PC-3 (cell line): Measurements from ENCODE around the gene CLEC2L. TPM values are rescaled to one million over a fixed set of nuclear protein-coding genes. Genes with fewer than 3 reads are reported as not detected.

Source experiments
- ATAC-seq: fragments of 200-7000 bp; cut with Tn5 transposase; 2 replicates; pipeline ENCODE4 v1.9.1; 2020; ENCODE audit warnings: mild to moderate bottlenecking, moderate library complexity
- BruUV-seq: library from RNA; stranded (reverse); fragments of 400-500 nt; replicated peaks from 2 replicates; lab custom pipeline; 2021; lab: Mats Ljungman, UMichigan
- CTCF ChIA-PET: fragments of 300-600 bp; sonication (Branson Sonifier 250); formaldehyde crosslinking; loops from one replicate; lab custom pipeline; 2022; ENCODE audit warnings: antibody characterized with exemption; lab: Charles Lee
- POLR2A ChIA-PET: fragments of 300-600 bp; sonication (Branson Sonifier 250); formaldehyde crosslinking; loops from one replicate; lab custom pipeline; 2022; ENCODE audit warnings: antibody characterized with exemption; ENCODE audit not compliant: unreplicated experiment; lab: Charles Lee
- DNase-seq: peaks from one replicate; pipeline ENCODE4 v3.0.0-alpha.2; 2015
- H2AFZ ChIP-seq: fragments of 300-600 bp; sonication (generic); 2 replicates; pipeline ENCODE4 v1.6.0; 2016; ENCODE audit warnings: antibody characterized with exemption, low read length
- H3F3A ChIP-seq: fragments of 300-600 bp; sonication (generic); one replicate; pipeline ENCODE4 v1.6.0; 2017; ENCODE audit warnings: antibody characterized with exemption, low read length, control low read depth, mild to moderate bottlenecking; ENCODE audit not compliant: unreplicated experiment
- H3K27ac ChIP-seq: fragments of 300-600 bp; sonication (generic); 2 replicates; pipeline ENCODE4 v1.5.1; 2016; ENCODE audit warnings: mild to moderate bottlenecking, low read length
- H3K27me3 ChIP-seq: fragments of 300-600 bp; sonication (generic); 2 replicates; pipeline ENCODE4 v1.6.1; 2016; ENCODE audit warnings: low read length, mixed read lengths
- H3K36me3 ChIP-seq: fragments of 300-600 bp; sonication (generic); 2 replicates; pipeline ENCODE4 v1.6.1; 2016; ENCODE audit warnings: low read depth, mixed run types, low read length, mixed read lengths
- H3K4me1 ChIP-seq: fragments of 300-600 bp; sonication (generic); 2 replicates; pipeline ENCODE4 v1.5.1; 2016; ENCODE audit warnings: low read length; ENCODE audit not compliant: insufficient read depth
- H3K4me2 ChIP-seq: fragments of 300-600 bp; sonication (generic); 2 replicates; pipeline ENCODE4 v1.6.0; 2016; ENCODE audit warnings: low read length
- H3K4me3 ChIP-seq: fragments of 300-600 bp; sonication (generic); 2 replicates; pipeline ENCODE4 v1.5.1; 2016; ENCODE audit warnings: mild to moderate bottlenecking, low read length, mixed read lengths
- H3K79me2 ChIP-seq: fragments of 300-600 bp; sonication (generic); 2 replicates; pipeline ENCODE4 v1.6.1; 2017; ENCODE audit warnings: low read length, mixed read lengths
- H3K9ac ChIP-seq: fragments of 300-600 bp; sonication (generic); 2 replicates; pipeline ENCODE4 v1.6.0; 2016; ENCODE audit warnings: mild to moderate bottlenecking, low read length
- H3K9me2 ChIP-seq: fragments of 300-600 bp; sonication (generic); replicated peaks from 2 replicates; pipeline ENCODE4 v1.6.1; 2016; ENCODE audit warnings: mixed run types, low read length, mixed read lengths
- H3K9me3 ChIP-seq: fragments of 300-600 bp; sonication (generic); 2 replicates; pipeline ENCODE4 v1.6.1; 2016; ENCODE audit warnings: low read length, mixed read lengths
- H4K20me1 ChIP-seq: fragments of 300-600 bp; sonication (generic); 2 replicates; pipeline ENCODE4 v1.6.1; 2016; ENCODE audit warnings: low read length, mixed read lengths
- EZH2 ChIP-seq: fragments of 300-600 bp; sonication (generic); IDR thresholded peaks from one replicate; pipeline ENCODE4 v1.6.1; 2017; ENCODE audit warnings: antibody characterized with exemption, mild to moderate bottlenecking, low read length; ENCODE audit not compliant: unreplicated experiment
- EZH2phosphoT487 ChIP-seq: fragments of 300-600 bp; sonication (generic); IDR thresholded peaks from 2 replicates; pipeline ENCODE4 v1.6.1; 2018; ENCODE audit warnings: mild to moderate bottlenecking, antibody characterized with exemption, low read length, borderline replicate concordance
- intact Hi-C: fragments of 100-400 bp; cut with micrococcal nuclease; formaldehyde crosslinking; loops from 2 replicates; pipeline ENCODE4 v1.9.0; 2023
- total RNA-seq: library from RNA; depleted of rRNA; stranded (reverse); fragments of >200 nt; gene quantifications from 2 replicates; pipeline ENCODE4 v1.2.3, GENCODE V29; 2014
- TF ChIP-seq, protein P1 (sequence below): fragments of 300-600 bp; sonication (generic); conservative IDR thresholded peaks from 2 replicates; pipeline ENCODE4 v1.5.1; 2017; ENCODE audit warnings: antibody characterized with exemption, low read depth, mild to moderate bottlenecking, low read length

Gene CLEC2L
- total RNA-seq, 1 experiment from 2014 or later = not detected

DNA sequence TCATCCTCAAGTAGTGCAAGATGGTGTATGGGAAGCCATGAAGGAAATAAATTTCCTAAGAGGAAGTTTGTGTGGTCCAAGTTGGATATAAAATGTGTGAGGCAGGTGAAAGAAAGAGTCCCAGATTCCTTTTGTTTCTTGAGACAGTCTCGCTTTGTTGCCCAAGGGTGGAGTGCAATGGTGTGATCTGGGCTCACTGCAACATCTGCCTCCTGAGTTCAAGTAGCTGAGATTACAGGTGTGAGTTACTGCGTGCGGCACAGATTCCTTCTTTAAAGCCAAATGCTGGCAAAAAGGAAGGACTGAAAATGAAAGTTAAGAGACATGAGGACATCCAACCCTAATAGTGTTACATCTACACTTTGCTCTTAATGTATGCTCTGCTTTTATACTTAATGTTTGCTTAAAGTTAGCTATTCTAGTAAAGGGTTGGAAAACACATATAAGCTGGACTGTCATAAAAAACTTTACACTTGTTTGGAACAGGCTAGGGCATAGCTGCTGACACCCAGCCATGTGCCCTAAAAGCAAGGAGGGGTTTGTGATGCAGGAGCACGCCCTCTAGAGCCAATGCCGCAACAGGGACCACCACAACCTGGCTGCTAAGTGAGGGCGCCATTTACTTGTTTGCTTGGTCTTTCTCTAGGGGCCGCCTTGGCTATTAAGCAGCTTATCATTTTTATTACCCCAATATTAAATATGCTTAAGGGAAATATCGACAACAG is 34.5 kb downstream of the CLEC2L start:
- Histone ChIP-seq H3K27me3 (no peaks in the 10 kb centered on the region), H3K27ac (no peak overlapping the region), H3K4me1 (no peaks in the 10 kb centered on the region), H3K9ac (no peak overlapping the region), H2AFZ (no peak overlapping the region), H3K9me3 (no peaks in the 10 kb centered on the region), H3K4me3 (no peak overlapping the region), H3K4me2 (no peak overlapping the region), H4K20me1 (no peaks in the 10 kb centered on the region), H3K79me2 (no peaks in the 10 kb centered on the region), H3K9me2 (no peaks in the 10 kb centered on the region), H3F3A (no peaks in the 10 kb centered on the region), H3K36me3 (no peaks in the 10 kb centered on the region)
- peak; percentile 21 for ATAC-seq
- BruUV-seq = no TSS peak
- ChIA-PET POLR2A (no interaction called here), CTCF (interaction anchor here (0.6 to 1.4 kb wide), 4 partner anchors 44 to 445 kb away, joined by 3 to 5 read pairs (median 4); no protein-coding TSS in a partner anchor)
- no peak for TF ChIP-seq EZH2
- TF ChIP-seq, protein P1, sequence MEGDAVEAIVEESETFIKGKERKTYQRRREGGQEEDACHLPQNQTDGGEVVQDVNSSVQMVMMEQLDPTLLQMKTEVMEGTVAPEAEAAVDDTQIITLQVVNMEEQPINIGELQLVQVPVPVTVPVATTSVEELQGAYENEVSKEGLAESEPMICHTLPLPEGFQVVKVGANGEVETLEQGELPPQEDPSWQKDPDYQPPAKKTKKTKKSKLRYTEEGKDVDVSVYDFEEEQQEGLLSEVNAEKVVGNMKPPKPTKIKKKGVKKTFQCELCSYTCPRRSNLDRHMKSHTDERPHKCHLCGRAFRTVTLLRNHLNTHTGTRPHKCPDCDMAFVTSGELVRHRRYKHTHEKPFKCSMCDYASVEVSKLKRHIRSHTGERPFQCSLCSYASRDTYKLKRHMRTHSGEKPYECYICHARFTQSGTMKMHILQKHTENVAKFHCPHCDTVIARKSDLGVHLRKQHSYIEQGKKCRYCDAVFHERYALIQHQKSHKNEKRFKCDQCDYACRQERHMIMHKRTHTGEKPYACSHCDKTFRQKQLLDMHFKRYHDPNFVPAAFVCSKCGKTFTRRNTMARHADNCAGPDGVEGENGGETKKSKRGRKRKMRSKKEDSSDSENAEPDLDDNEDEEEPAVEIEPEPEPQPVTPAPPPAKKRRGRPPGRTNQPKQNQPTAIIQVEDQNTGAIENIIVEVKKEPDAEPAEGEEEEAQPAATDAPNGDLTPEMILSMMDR = peak; percentile 38
- no peak for DNase-seq
- intact Hi-C loops = loop anchor here (10.0 kb wide), 1 partner anchor 63 kb away; no protein-coding TSS in a partner anchor

DNA sequence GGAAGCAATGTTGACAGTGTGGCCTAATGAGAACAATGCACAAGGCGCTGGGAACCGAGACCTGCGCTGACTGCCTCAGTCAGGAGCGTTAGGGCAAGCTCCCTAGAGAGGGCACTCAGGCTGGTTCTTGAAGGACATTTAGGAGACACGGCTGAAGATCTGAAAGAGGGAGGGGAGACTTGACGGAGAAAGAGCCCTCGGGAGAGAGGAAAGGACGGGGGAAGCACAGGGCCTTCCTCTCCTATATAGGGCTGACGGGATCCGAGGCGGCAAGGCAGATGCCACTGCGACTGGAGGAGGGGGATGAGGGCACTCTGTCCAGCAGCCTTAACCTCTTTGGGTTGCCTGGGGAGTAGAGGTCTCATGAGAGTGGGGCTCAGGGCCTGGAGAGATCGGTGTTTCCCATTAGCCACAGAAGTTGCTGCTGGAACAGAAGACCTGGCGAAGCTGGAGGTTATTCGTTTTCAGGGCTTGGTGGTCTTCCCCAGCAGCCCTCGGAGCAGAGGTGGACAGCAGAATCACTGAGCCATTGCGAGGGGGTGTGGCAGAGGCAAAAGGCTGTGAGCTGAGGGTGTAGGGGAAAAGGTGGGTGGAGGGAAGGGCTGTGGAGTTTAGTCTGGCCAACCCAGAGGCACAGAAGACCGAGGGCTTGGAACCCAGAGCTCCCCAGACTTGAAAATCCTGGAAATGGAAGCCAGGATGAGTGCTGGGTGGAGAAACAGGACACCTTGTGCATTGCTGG is 36.0 kb downstream of the CLEC2L start:
- no peak overlapping the region for H2AFZ ChIP-seq
- no peak for TF ChIP-seq EZH2phosphoT487
- TF ChIP-seq, protein P1 = no peak
- no peak for TF ChIP-seq EZH2
- H3K9ac ChIP-seq = no peak overlapping the region
- no peaks in the 10 kb centered on the region for H3K79me2 ChIP-seq
- no peak overlapping the region for H3K4me3 ChIP-seq
- intact Hi-C loops = loop anchor here (10.0 kb wide), 1 partner anchor 65 kb away; no protein-coding TSS in a partner anchor
- H3K27me3 ChIP-seq = no peaks in the 10 kb centered on the region
- H3K36me3 ChIP-seq = peaks cover 8% of the 10 kb centered on the region; the same call in 1 of the 2 replicates
- BruUV-seq = no TSS peak
- peak; percentile 28; the same call in 1 of the 2 replicates for ATAC-seq
- H3K4me2 ChIP-seq = no peak overlapping the region
- DNase-seq = no peak
- no peaks in the 10 kb centered on the region for H4K20me1 ChIP-seq
- H3F3A ChIP-seq = no peaks in the 10 kb centered on the region
- H3K27ac ChIP-seq = no peak overlapping the region
- ChIA-PET POLR2A (no interaction called here), CTCF (no interaction called here)
- H3K9me3 ChIP-seq = no peaks in the 10 kb centered on the region
- no peaks in the 10 kb centered on the region for H3K4me1 ChIP-seq
- H3K9me2 ChIP-seq = no peaks in the 10 kb centered on the region

DNA sequence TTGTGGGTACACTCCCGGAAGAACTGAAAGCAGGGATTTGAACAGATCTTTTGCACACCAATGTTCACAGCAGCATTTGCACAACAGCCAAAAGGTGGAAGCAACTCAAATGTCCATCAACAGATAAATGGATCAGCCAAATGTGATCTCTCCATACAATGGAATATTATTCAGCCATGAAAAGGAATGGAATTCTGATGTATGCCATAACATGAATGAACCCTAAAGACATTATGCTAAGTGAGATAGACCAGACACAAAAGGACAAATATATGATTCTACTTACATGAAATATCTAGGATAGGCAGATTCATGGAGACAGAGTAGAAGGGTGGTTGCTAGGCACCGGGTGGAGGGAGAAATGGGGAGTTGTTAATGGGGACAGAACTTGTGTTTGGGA is 36.7 kb downstream of the CLEC2L start:
- Histone ChIP-seq H3K27me3 (no peaks in the 10 kb centered on the region), H4K20me1 (no peaks in the 10 kb centered on the region), H3K9ac (no peak overlapping the region), H3K4me2 (no peak overlapping the region), H3F3A (no peaks in the 10 kb centered on the region), H3K27ac (no peak overlapping the region), H3K9me3 (no peaks in the 10 kb centered on the region), H3K79me2 (no peaks in the 10 kb centered on the region), H2AFZ (no peak overlapping the region), H3K4me1 (no peaks in the 10 kb centered on the region), H3K36me3 (peaks cover 9% of the 10 kb centered on the region; the same call in 1 of the 2 replicates), H3K9me2 (no peaks in the 10 kb centered on the region), H3K4me3 (no peak overlapping the region)
- CTCF ChIA-PET = no interaction called here
- no peak for ATAC-seq
- intact Hi-C loops = no loop called here
- TF ChIP-seq EZH2 (no peak), EZH2phosphoT487 (no peak)
- TF ChIP-seq, protein P1 = no peak
- POLR2A ChIA-PET = no interaction called here
- no peak for DNase-seq
- no TSS peak for BruUV-seq
